HG03045 (cell line): Measurements from ENCODE around the gene HSD17B1.

Experiments
- ATAC-seq: cut with Tn5 transposase; IDR thresholded peaks from one replicate; pipeline ENCODE4 v1.9.1; 2021; ENCODE audit warnings: mild to moderate bottlenecking, moderate library complexity; ENCODE audit not compliant: unreplicated experiment

HSD17B1 gene

GRCh38 chr17:42596386-42596785 lies 43.7 kb downstream of the HSD17B1 start:
- no peak for ATAC-seq

GRCh38 chr17:42598905-42599304 lies 46.2 kb downstream of the HSD17B1 start:
- ATAC-seq: no peak

GRCh38 chr17:42603318-42603717 lies 50.6 kb downstream of the HSD17B1 start:
- no peak for ATAC-seq
